ENCODE data around the gene LRRC23. TPM values are rescaled to one million over a fixed set of nuclear protein-coding genes. Genes with fewer than 3 reads are reported as not detected.

LRRC23 gene
- total and polyA plus RNA-seq, 9 of the 15 experiments (the other 6 are each of a cell fraction or from before 2014, with no cell fraction given), result 2.2 to 7.0 (median 3.0) TPM

- TF ChIP-seq ID3 (CRISPR knock-in tag; IDR thresholded peaks at IDR 0.05), result no peak
- peak; percentile 42; the same call in 1 of the 2 replicates for TF ChIP-seq ID3 (tag; IDR thresholded peaks at IDR 0.05)
- TF ChIP-seq ZNF551 (CRISPR knock-in tag; IDR thresholded peaks at IDR 0.05), result no peak
- TF ChIP-seq CEBPB (tag; IDR thresholded peaks at IDR 0.05), result peak; percentile 92
- TF ChIP-seq CEBPG (CRISPR knock-in tag; IDR thresholded peaks at IDR 0.05), result peak; percentile 60; the same call in 1 of the 2 replicates
- TF ChIP-seq CEBPG (tag; conservative IDR thresholded peaks at IDR 0.05 in 1 of 2, IDR thresholded peaks at IDR 0.05 in 1 of 2), result peak; percentile 45 to 82; a peak in 2 of 4 replicates
- peak; percentile 6; the same call in 1 of the 2 replicates for TF ChIP-seq RBFOX2 (IDR thresholded peaks at IDR 0.05; ENCODE audit: low read depth, low read length)
- TF ChIP-seq ZFX (CRISPR knock-in tag; IDR thresholded peaks at IDR 0.05), result 0 out of 2 replicates have a peak, but pooled peaks have one; percentile 5
- no peak for TF ChIP-seq DACH1 (IDR thresholded peaks at IDR 0.05; ENCODE audit: partially characterized antibody)
- no peak for TF ChIP-seq FUS (optimal IDR thresholded peaks at IDR 0.05; ENCODE audit: low read depth, low read length)
- TF ChIP-seq ZNF232 (CRISPR knock-in tag; IDR thresholded peaks at IDR 0.05), result no peak
- no peak for TF ChIP-seq STAG1 (CRISPR knock-in tag; IDR thresholded peaks at IDR 0.05; ENCODE audit: borderline replicate concordance)
- TF ChIP-seq MAZ (CRISPR knock-in tag; conservative IDR thresholded peaks at IDR 0.05 in 1 of 2, IDR thresholded peaks at IDR 0.05 in 1 of 2), result 0 out of 4 replicates have a peak, but pooled peaks of 1 of the 2 experiments have one; percentile 2
- no peak for TF ChIP-seq KDM2B (CRISPR knock-in tag; IDR thresholded peaks at IDR 0.05)
- no peak for TF ChIP-seq TOE1 (IDR thresholded peaks at IDR 0.05; ENCODE audit: borderline replicate concordance)
- TF ChIP-seq TOE1 (CRISPR knock-in tag; IDR thresholded peaks at IDR 0.05; ENCODE audit: borderline replicate concordance, low read depth), result 0 out of 2 replicates have a peak, but pooled peaks have one; percentile 2
- peak; percentile 59; the same call in 1 of the 2 replicates for TF ChIP-seq GABPA (tag; conservative IDR thresholded peaks at IDR 0.05; ENCODE audit: low read depth)
These were observed 57.8 kb downstream of the LRRC23 start (continued) for GRCh38 chr12:6962285-6963015.
